Endodermal cell (in vitro differentiated cells): ENCODE measurements around the gene MGAT3. TPM values are rescaled to one million over a fixed set of nuclear protein-coding genes. Genes with fewer than 3 reads are reported as not detected.

ENCODE experiments used
- DNase-seq: peaks from one replicate; pipeline ENCODE4 v3.0.0-alpha.2; 2017
- H3K27ac ChIP-seq: 2 replicates; pipeline ENCODE4 v1.5.1; 2013; ENCODE audit warnings: mild to moderate bottlenecking, low read depth, low read length, moderate library complexity
- H3K27me3 ChIP-seq: 2 replicates; pipeline ENCODE4 v1.6.1; 2013; ENCODE audit warnings: mild to moderate bottlenecking, low read length, moderate library complexity; ENCODE audit not compliant: insufficient read depth, control insufficient read depth, poor library complexity, severe bottlenecking
- H3K36me3 ChIP-seq: 2 replicates; pipeline ENCODE4 v1.7.0; 2013; ENCODE audit warnings: mild to moderate bottlenecking, low read length, moderate library complexity; ENCODE audit not compliant: control insufficient read depth, insufficient read depth
- H3K4me1 ChIP-seq: one replicate; pipeline ENCODE4 v1.7.0; 2013; ENCODE audit warnings: low read length; ENCODE audit not compliant: control insufficient read depth, insufficient read depth
- H3K4me3 ChIP-seq: 2 replicates; pipeline ENCODE4 v1.5.1; 2013; ENCODE audit warnings: mild to moderate bottlenecking, low read length, moderate library complexity
- H3K9ac ChIP-seq: 2 replicates; pipeline ENCODE4 v1.6.1; 2013; ENCODE audit warnings: mild to moderate bottlenecking, low read length, moderate library complexity; ENCODE audit not compliant: poor library complexity, severe bottlenecking; ENCODE audit errors: extremely low read depth
- H3K9me3 ChIP-seq: 2 replicates; pipeline ENCODE4 v1.6.1; 2013; ENCODE audit warnings: mild to moderate bottlenecking, low read length, moderate library complexity; ENCODE audit not compliant: control insufficient read depth
- H3K27ac Mint-ChIP-seq: 2 replicates; pipeline ENCODE4 v1.8.0; 2020; ENCODE audit warnings: mixed read lengths
- H3K27me3 Mint-ChIP-seq: 2 replicates; pipeline ENCODE4 v1.8.0; 2021; ENCODE audit warnings: mild to moderate bottlenecking, mixed read lengths; ENCODE audit not compliant: insufficient read depth
- H3K36me3 Mint-ChIP-seq: 2 replicates; pipeline ENCODE4 v1.8.0; 2020; ENCODE audit warnings: low read depth, mixed read lengths
- H3K4me1 Mint-ChIP-seq: 2 replicates; pipeline ENCODE4 v1.8.0; 2020; ENCODE audit warnings: mixed read lengths
- H3K4me3 Mint-ChIP-seq: 2 replicates; pipeline ENCODE4 v1.8.0; 2020; ENCODE audit warnings: mild to moderate bottlenecking, moderate library complexity, mixed read lengths
- H3K9me3 Mint-ChIP-seq: 2 replicates; pipeline ENCODE4 v1.8.0; 2020; ENCODE audit warnings: mild to moderate bottlenecking, mixed read lengths
- WGBS, 2 experiments: methylation state at CpG; one replicate each; pipeline versions ENCODE4 v1.1.5 to v1.1.7; 2013; ENCODE audit warnings: missing lambda C conversion rate in 2 of 2, mixed read lengths in 1 of 2; ENCODE audit not compliant: insufficient coverage in 1 of 2, insufficient read length in 1 of 2; 5-methylcytosine and 5-hydroxymethylcytosine counted together
- long read RNA-seq, 4 experiments: library from polyadenylated mRNA in 2 of 4; library from RNA in 1 of 4; library from capped mRNA in 1 of 4; stranded (forward) in 3 of 4; unstranded in 1 of 4; transcript quantifications; one replicate each; pipeline ENCODE4 v2.0.0, GENCODE V29; 2020 to 2021; ENCODE audit warnings: inconsistent platforms in 1 of 4
- polyA plus RNA-seq, 2 experiments: library from polyadenylated mRNA; stranded (reverse); fragments of 50-300 nt; gene quantifications; one replicate each; pipeline ENCODE4 v1.2.3, GENCODE V29; 2013
- total RNA-seq, 2 donors: library from RNA; stranded (reverse); fragmentation: NEBNext Ultra II Directional in 1 of 2; extraction: Animal tissue kit (Norgen Biotek cat#: 25700) in 1 of 2; gene quantifications; 2 replicates in 1 of 2; 3 replicates in 1 of 2; pipeline ENCODE4 v1.2.1, GENCODE V29; 2021
- TF ChIP-seq, protein P1 (sequence below): fragments of 200-600 bp; sonication (generic); conservative IDR thresholded peaks from 2 replicates; pipeline ENCODE4 v1.5.0; 2021; ENCODE audit warnings: antibody characterized with exemption, mild to moderate bottlenecking

MGAT3 gene, protein sequence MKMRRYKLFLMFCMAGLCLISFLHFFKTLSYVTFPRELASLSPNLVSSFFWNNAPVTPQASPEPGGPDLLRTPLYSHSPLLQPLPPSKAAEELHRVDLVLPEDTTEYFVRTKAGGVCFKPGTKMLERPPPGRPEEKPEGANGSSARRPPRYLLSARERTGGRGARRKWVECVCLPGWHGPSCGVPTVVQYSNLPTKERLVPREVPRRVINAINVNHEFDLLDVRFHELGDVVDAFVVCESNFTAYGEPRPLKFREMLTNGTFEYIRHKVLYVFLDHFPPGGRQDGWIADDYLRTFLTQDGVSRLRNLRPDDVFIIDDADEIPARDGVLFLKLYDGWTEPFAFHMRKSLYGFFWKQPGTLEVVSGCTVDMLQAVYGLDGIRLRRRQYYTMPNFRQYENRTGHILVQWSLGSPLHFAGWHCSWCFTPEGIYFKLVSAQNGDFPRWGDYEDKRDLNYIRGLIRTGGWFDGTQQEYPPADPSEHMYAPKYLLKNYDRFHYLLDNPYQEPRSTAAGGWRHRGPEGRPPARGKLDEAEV
- 10 to 100 TPM in 1 of 2 donors, 1 to 10 TPM in 1; 9.0 to 16.7 TPM for total RNA-seq
- polyA plus RNA-seq (2013, experiment 1 of 2), result 14.9 TPM
- 12.0 TPM for polyA plus RNA-seq (2013, experiment 2 of 2)
- long read RNA-seq, experiment 1, partial matches to known transcripts, result 0 of 7 reads
- long read RNA-seq, experiment 1, other reads (novel, unspliced or antisense), result 7 of 7 reads
- long read RNA-seq, experiment 2, full-length matches to known transcripts, result 6 of 17 reads
- long read RNA-seq, experiment 2, partial matches to known transcripts, result 0 of 17 reads
- long read RNA-seq, experiment 2, other reads (novel, unspliced or antisense), result 11 of 17 reads
- long read RNA-seq, experiment 3, result 0 reads
- long read RNA-seq, experiment 4, result 0 reads

- H3K27ac ChIP-seq, result no peak within 1 kb of the TSS
- no peaks in the 10 kb centered on the region for H3K9me3 ChIP-seq
- peak within 1 kb of the TSS; percentile 80 for H3K4me3 ChIP-seq
- no peaks in the 10 kb centered on the region for H3K9me3 Mint-ChIP-seq
- H3K4me3 Mint-ChIP-seq, result peak within 1 kb of the TSS; percentile 66
- TF ChIP-seq, protein P1, sequence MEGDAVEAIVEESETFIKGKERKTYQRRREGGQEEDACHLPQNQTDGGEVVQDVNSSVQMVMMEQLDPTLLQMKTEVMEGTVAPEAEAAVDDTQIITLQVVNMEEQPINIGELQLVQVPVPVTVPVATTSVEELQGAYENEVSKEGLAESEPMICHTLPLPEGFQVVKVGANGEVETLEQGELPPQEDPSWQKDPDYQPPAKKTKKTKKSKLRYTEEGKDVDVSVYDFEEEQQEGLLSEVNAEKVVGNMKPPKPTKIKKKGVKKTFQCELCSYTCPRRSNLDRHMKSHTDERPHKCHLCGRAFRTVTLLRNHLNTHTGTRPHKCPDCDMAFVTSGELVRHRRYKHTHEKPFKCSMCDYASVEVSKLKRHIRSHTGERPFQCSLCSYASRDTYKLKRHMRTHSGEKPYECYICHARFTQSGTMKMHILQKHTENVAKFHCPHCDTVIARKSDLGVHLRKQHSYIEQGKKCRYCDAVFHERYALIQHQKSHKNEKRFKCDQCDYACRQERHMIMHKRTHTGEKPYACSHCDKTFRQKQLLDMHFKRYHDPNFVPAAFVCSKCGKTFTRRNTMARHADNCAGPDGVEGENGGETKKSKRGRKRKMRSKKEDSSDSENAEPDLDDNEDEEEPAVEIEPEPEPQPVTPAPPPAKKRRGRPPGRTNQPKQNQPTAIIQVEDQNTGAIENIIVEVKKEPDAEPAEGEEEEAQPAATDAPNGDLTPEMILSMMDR, result no peak
- H3K27ac Mint-ChIP-seq, result no peak within 1 kb of the TSS
- no peak for DNase-seq
- H3K36me3 ChIP-seq, result no peaks in the 10 kb centered on the region
- H3K36me3 Mint-ChIP-seq, result no peaks in the 10 kb centered on the region
- 57 to 85% methylated on average over 23 to 53 of the region's 80 CpGs for WGBS, 2 experiments
- peaks cover 47% of the 10 kb centered on the region for H3K27me3 Mint-ChIP-seq
- peaks cover 16% of the 10 kb centered on the region for H3K4me1 Mint-ChIP-seq
- H3K4me1 ChIP-seq, result peaks cover 11% of the 10 kb centered on the region
- peaks cover 20% of the 10 kb centered on the region for H3K27me3 ChIP-seq
- H3K9ac ChIP-seq, result no peak within 1 kb of the TSS
Measured at GRCh38 chr22:39456522-39457197, at the start of gene MGAT3. Gene MGAT3 (plus strand): TSS chr22:39457012. CDS start chr22:39487348, 30,336 bp downstream.

DNA sequence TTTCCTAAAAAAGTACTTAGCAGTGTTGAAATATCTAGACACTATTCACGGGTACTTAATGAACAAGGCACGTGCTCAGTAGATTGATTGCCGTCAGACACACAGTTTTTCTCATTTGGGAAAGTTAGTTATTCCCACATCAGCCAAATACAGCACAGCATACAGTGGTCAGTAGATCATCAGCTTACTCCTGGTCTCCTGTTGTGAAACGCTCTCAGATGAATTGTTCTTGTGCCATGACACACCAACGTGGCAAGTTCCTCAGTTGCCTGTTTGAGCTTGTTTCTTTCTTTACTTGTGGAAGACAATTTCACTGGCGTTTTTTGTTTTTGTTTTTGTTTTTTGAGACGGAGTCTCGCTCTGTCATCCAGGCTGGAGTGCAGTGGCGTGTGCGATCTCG is 48.6 kb upstream of the MGAT3 start:
- Histone ChIP-seq H3K9ac (no peak overlapping the region), H3K27ac (no peak overlapping the region), H3K4me3 (no peak overlapping the region), H3K36me3 (no peaks in the 10 kb centered on the region), H3K27me3 (no peaks in the 10 kb centered on the region), H3K9me3 (no peaks in the 10 kb centered on the region), H3K4me1 (no peaks in the 10 kb centered on the region)
- H3K9me3 Mint-ChIP-seq, result no peaks in the 10 kb centered on the region
- H3K4me3 Mint-ChIP-seq, result no peak overlapping the region
- WGBS, 2 experiments, result 93 to 96% methylated on average over 9 to 11 of the region's 11 CpGs
- TF ChIP-seq, protein P1, result no peak
- no peak for DNase-seq
- no peak overlapping the region for H3K27ac Mint-ChIP-seq
- H3K36me3 Mint-ChIP-seq, result peaks cover 11% of the 10 kb centered on the region
- peaks cover 3% of the 10 kb centered on the region for H3K4me1 Mint-ChIP-seq
- no peaks in the 10 kb centered on the region for H3K27me3 Mint-ChIP-seq

GRCh38 chr22:39408807-39409206 is 48.0 kb upstream of the MGAT3 start:
- no peaks in the 10 kb centered on the region for H3K4me1 ChIP-seq
- no peak for DNase-seq
- H3K4me3 ChIP-seq, result no peak overlapping the region
- no peaks in the 10 kb centered on the region for H3K36me3 ChIP-seq
- no peaks in the 10 kb centered on the region for H3K27me3 ChIP-seq
- H3K9me3 Mint-ChIP-seq, result no peaks in the 10 kb centered on the region
- no peak overlapping the region for H3K27ac ChIP-seq
- 100% methylated on average over 1 of the region's 1 CpG; no CpG with 5 or more reads in 1 of the 2 experiments for WGBS, 2 experiments
- H3K27ac Mint-ChIP-seq, result no peak overlapping the region
- peaks cover 8% of the 10 kb centered on the region for H3K36me3 Mint-ChIP-seq
- H3K9ac ChIP-seq, result no peak overlapping the region
- H3K4me1 Mint-ChIP-seq, result peaks cover 3% of the 10 kb centered on the region
- no peaks in the 10 kb centered on the region for H3K27me3 Mint-ChIP-seq
- H3K9me3 ChIP-seq, result no peaks in the 10 kb centered on the region
- TF ChIP-seq, protein P1, result no peak
- no peak overlapping the region for H3K4me3 Mint-ChIP-seq
